Measurements from ENCODE around the gene SPECC1. TPM values are rescaled to one million over a fixed set of nuclear protein-coding genes. Genes with fewer than 3 reads are reported as not detected.

Gene SPECC1
- total RNA-seq, 4 donors from 2014 or later, result 22.5 to 36.3 (median 33.2) TPM

DNA sequence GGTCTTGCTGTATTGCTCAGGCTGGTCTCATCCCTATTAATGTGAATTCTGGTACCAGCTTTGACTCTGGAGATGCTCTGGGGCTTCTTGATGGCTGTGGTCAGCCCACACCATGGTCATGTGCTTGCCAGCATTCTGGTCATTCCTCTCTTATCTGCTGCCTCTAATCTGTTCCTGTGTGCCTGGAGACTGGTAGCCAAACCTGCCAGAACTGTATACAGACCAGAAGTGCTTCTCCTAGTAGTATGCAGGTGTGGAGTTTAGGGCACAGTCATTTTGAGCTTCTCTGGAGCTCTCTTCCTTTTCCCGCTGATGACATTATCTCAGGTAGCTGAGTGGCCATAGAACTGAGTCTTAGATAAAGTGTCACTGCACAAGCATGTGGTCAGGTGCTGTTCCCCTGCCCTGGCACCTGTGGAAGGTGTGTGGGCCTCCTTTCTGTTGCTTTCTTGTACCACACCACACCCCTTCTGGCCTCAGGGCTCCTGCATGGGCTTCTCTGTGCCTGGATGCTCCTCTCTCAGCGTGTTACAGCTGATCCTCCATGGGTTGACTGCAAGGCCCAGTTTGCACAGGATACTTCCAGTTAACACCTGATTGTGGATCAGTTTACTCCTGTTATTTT is 162.7 kb downstream of the SPECC1 start:
- no peaks in the 10 kb centered on the region for H3K4me1 ChIP-seq
- H3K36me3 ChIP-seq, result no peaks in the 10 kb centered on the region
- WGBS, 2 donors (ENCODE audit: low coverage in 1 of 2), result 100% methylated on average over 1 of the region's 2 CpGs
- no peaks in the 10 kb centered on the region for H3K27me3 ChIP-seq
- TF ChIP-seq, protein P1, sequence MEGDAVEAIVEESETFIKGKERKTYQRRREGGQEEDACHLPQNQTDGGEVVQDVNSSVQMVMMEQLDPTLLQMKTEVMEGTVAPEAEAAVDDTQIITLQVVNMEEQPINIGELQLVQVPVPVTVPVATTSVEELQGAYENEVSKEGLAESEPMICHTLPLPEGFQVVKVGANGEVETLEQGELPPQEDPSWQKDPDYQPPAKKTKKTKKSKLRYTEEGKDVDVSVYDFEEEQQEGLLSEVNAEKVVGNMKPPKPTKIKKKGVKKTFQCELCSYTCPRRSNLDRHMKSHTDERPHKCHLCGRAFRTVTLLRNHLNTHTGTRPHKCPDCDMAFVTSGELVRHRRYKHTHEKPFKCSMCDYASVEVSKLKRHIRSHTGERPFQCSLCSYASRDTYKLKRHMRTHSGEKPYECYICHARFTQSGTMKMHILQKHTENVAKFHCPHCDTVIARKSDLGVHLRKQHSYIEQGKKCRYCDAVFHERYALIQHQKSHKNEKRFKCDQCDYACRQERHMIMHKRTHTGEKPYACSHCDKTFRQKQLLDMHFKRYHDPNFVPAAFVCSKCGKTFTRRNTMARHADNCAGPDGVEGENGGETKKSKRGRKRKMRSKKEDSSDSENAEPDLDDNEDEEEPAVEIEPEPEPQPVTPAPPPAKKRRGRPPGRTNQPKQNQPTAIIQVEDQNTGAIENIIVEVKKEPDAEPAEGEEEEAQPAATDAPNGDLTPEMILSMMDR (IDR thresholded peaks at IDR 0.05), result no peak
- no peak for TF ChIP-seq POLR2A (IDR thresholded peaks at IDR 0.05)
- TF ChIP-seq POLR2AphosphoS5 (IDR thresholded peaks at IDR 0.05), result no peak
- TF ChIP-seq EP300 (IDR thresholded peaks at IDR 0.05), result no peak
- H3K9me3 ChIP-seq, result no peaks in the 10 kb centered on the region
- no peak overlapping the region for H3K4me3 ChIP-seq
- H3K27ac ChIP-seq, result no peak overlapping the region
- ATAC-seq, result no peak

GRCh38 chr17:20172376-20172775 is 163.2 kb downstream of the SPECC1 start:
- H3K4me1 ChIP-seq, result no peaks in the 10 kb centered on the region
- TF ChIP-seq EP300 (IDR thresholded peaks at IDR 0.05) (no peak), POLR2A (IDR thresholded peaks at IDR 0.05) (no peak), POLR2AphosphoS5 (IDR thresholded peaks at IDR 0.05) (no peak)
- no peaks in the 10 kb centered on the region for H3K27me3 ChIP-seq
- no peak overlapping the region for H3K27ac ChIP-seq
- H3K9me3 ChIP-seq, result no peaks in the 10 kb centered on the region
- H3K4me3 ChIP-seq, result no peak overlapping the region
- ATAC-seq, result no peak
- 40 to 70% methylated on average over 1 to 2 of the region's 2 CpGs for WGBS, 2 donors (ENCODE audit: low coverage in 1 of 2)
- H3K36me3 ChIP-seq, result no peaks in the 10 kb centered on the region

DNA sequence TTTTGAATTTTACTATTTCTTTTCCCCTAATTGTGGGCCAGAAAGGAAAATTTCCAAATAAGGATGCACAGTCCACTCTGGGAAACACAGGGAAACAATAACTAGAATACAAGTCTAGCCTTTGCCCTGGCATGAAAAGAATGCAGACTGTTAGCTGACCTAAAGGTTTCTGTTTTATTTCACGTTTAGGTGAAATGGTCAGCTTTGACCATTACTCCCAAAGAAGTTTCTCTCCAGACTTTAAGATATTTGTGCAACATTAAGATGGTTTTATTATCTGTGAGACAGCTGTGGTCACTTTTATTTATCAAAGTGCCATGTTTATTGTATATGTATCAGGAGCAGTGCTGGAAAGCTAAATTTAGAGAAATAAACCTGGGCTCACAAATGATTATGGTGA is 163.9 kb downstream of the SPECC1 start:
- no peaks in the 10 kb centered on the region for H3K36me3 ChIP-seq

DNA sequence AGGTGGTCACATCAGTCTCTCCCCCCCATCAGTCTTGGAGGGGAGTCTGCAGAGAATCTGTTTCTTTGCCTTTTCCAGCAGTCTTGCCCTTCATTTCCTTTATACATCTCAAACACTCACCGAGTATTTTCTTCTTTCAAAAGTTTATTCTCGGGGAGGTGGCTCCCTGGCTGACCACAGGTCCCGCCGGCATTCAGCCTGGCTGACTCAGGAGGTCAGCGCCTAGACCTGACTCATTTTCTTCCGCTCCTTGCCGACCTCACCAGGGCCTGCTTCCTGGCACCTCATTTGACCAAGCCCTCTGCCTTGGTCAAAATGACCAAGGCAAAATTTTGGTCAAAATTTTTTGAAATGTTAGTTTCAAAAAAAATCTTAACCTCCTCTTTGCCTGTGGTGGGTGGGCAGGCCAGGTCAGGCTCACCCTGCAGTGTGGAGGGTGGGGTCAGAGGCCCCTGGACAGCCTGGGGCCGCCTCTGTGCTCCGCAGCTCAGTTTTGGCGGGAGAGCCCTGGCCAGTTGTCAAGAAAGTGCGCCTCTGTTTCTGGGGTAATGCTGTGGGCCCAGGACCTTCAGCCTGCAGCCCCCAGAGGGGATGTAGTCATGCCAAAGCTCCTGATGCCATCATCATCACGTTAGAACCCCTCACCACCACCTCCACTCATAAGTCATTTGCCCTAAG is 165.6 kb downstream of the SPECC1 start:
- ATAC-seq, result no peak
- Histone ChIP-seq H3K27me3 (no peaks in the 10 kb centered on the region), H3K27ac (no peak overlapping the region), H3K4me3 (no peak overlapping the region), H3K4me1 (no peaks in the 10 kb centered on the region), H3K9me3 (no peaks in the 10 kb centered on the region), H3K36me3 (no peaks in the 10 kb centered on the region)
- TF ChIP-seq, protein P1 (IDR thresholded peaks at IDR 0.05), result no peak
- no peak for TF ChIP-seq EP300 (IDR thresholded peaks at IDR 0.05)
- no peak for TF ChIP-seq POLR2AphosphoS5 (IDR thresholded peaks at IDR 0.05)
- no peak for TF ChIP-seq POLR2A (IDR thresholded peaks at IDR 0.05)
- 84 to 88% methylated on average over 9 to 12 of the region's 12 CpGs for WGBS, 2 donors (ENCODE audit: low coverage in 1 of 2)

More for the DNA sequence above, 163.9 kb downstream of the SPECC1 start:
- H3K9me3 ChIP-seq, result no peaks in the 10 kb centered on the region
- H3K27ac ChIP-seq, result no peak overlapping the region
- ATAC-seq, result no peak
- H3K4me3 ChIP-seq, result no peak overlapping the region
- H3K27me3 ChIP-seq, result no peaks in the 10 kb centered on the region
- TF ChIP-seq EP300 (IDR thresholded peaks at IDR 0.05), result no peak
- TF ChIP-seq POLR2A (IDR thresholded peaks at IDR 0.05), result no peak
- TF ChIP-seq, protein P1 (IDR thresholded peaks at IDR 0.05), result no peak
- no peak for TF ChIP-seq POLR2AphosphoS5 (IDR thresholded peaks at IDR 0.05)
- 0 to 27% methylated on average over 1 of the region's 1 CpG for whole genome bisulfite sequencing, 2 donors (ENCODE audit: low coverage in 1 of 2)
- H3K4me1 ChIP-seq, result no peaks in the 10 kb centered on the region

- no peak overlapping the region for H3K27ac ChIP-seq
- ATAC-seq, result no peak
- no peak overlapping the region for H3K4me3 ChIP-seq
- TF ChIP-seq, protein P1 (IDR thresholded peaks at IDR 0.05), result no peak
- TF ChIP-seq EP300 (IDR thresholded peaks at IDR 0.05) (no peak), POLR2AphosphoS5 (IDR thresholded peaks at IDR 0.05) (no peak)
- H3K36me3 ChIP-seq, result no peaks in the 10 kb centered on the region
- WGBS, 2 donors (ENCODE audit: low coverage in 1 of 2), result 90 to 100% methylated on average over 1 to 3 of the region's 3 CpGs
- H3K4me1 ChIP-seq, result no peaks in the 10 kb centered on the region
- no peaks in the 10 kb centered on the region for H3K27me3 ChIP-seq
- H3K9me3 ChIP-seq, result no peaks in the 10 kb centered on the region
Observed at GRCh38 chr17:20179041-20179440, 169.9 kb downstream of the SPECC1 start.

Measured in gastroesophageal sphincter (tissue), 4 donors.